Stomach (tissue), 9 donors: ENCODE measurements around the gene AREL1. TPM values are rescaled to one million over a fixed set of nuclear protein-coding genes. Genes with fewer than 3 reads are reported as not detected.

Experiments
- DNase-seq, 2 donors: peaks; one replicate each; pipeline versions ENCODE4 v3.0.0 to v3.0.0-alpha.2; 2013 to 2019
- H3K27ac ChIP-seq, 5 donors: fragments of 200-600 bp in 4 of 5; sonication (generic) in 4 of 5; one replicate each; pipeline ENCODE4 v1.5.1; 2013 to 2019; ENCODE audit warnings: mild to moderate bottlenecking in 1 of 5, moderate library complexity in 1 of 5
- H3K27me3 ChIP-seq, 3 donors: fragments of 200-600 bp; sonication (generic); one replicate each; pipeline ENCODE4 v1.5.1; 2017 to 2019; ENCODE audit warnings: mixed run types in 1 of 3
- H3K36me3 ChIP-seq, 4 donors: fragments of 200-600 bp; sonication (generic); 1 replicate in 3 of 4; 2 replicates in 1 of 4; pipeline ENCODE4 v1.5.1; 2016 to 2019
- H3K4me1 ChIP-seq, 4 donors: fragments of 200-600 bp; sonication (generic); one replicate each; pipeline ENCODE4 v1.5.1; 2016 to 2019
- H3K4me3 ChIP-seq, 4 donors: fragments of 200-600 bp; sonication (generic) in 3 of 4; one replicate each; pipeline ENCODE4 v1.5.1; 2016 to 2019; ENCODE audit warnings: mild to moderate bottlenecking in 1 of 4
- H3K9me3 ChIP-seq, 4 donors: fragments of 200-600 bp; sonication (generic); one replicate each; pipeline ENCODE4 v1.5.1; 2016 to 2019
- EP300 ChIP-seq: sonication (generic); formaldehyde crosslinking; IDR thresholded peaks from one replicate; pipeline ENCODE4 v1.6.1; 2017; ENCODE audit warnings: antibody characterized with exemption
- POLR2AphosphoS5 ChIP-seq, 3 donors: sonication (generic); formaldehyde crosslinking; IDR thresholded peaks; one replicate each; pipeline ENCODE4 v1.6.1; 2016; ENCODE audit warnings: antibody characterized with exemption in 3 of 3
- WGBS, 5 donors: extraction: QIAGEN DNeasy Blood & Tissue Kit in 3 of 5; methylation state at CpG; one replicate each; pipeline versions ENCODE4 v1.1.5 to v1.1.7; 2013 to 2018; 5-methylcytosine and 5-hydroxymethylcytosine counted together
- intact Hi-C: fragments of 100-400 bp; cut with DNase I; formaldehyde crosslinking; loops from one replicate; pipeline ENCODE4 v1.15.1; 2023; ENCODE audit warnings: low total_unique reads
- polyA plus RNA-seq, 3 donors: library from polyadenylated mRNA; stranded (reverse); fragments of 200-250 nt; gene quantifications; one replicate each; pipeline ENCODE4 v1.2.3, GENCODE V29; 2013
- small RNA-seq, 4 donors: library from RNA; depleted of rRNA; stranded (forward); fragments of <200 nt; gene quantifications; one replicate each; pipeline ENCODE3, GENCODE V24; 2016
- total RNA-seq, 5 donors: library from RNA; depleted of rRNA; stranded (reverse); fragments of >200 nt; gene quantifications; one replicate each; pipeline versions ENCODE4 v1.1.0 to v1.2.3, GENCODE V29; 2014 to 2016
- TF ChIP-seq, protein P1 (sequence below), 7 experiments: fragments of 450-650 bp in 4 of 7; fragments of 200-600 bp in 3 of 7; sonication (generic) in 3 of 7; IDR thresholded peaks; one replicate each; pipeline ENCODE4 v1.5.1; 2016 to 2019; ENCODE audit warnings: antibody characterized with exemption in 7 of 7, control low read depth in 2 of 7, mild to moderate bottlenecking in 1 of 7
- donor health status: healthy with polysubstance abuse.
- donor health status: Bipolar disorder and iron deficiency.
- donor health status: healthy.

AREL1 gene
- total and polyA plus RNA-seq, 8 donors: 6.9 to 51.4 (median 12.0) TPM

DNA sequence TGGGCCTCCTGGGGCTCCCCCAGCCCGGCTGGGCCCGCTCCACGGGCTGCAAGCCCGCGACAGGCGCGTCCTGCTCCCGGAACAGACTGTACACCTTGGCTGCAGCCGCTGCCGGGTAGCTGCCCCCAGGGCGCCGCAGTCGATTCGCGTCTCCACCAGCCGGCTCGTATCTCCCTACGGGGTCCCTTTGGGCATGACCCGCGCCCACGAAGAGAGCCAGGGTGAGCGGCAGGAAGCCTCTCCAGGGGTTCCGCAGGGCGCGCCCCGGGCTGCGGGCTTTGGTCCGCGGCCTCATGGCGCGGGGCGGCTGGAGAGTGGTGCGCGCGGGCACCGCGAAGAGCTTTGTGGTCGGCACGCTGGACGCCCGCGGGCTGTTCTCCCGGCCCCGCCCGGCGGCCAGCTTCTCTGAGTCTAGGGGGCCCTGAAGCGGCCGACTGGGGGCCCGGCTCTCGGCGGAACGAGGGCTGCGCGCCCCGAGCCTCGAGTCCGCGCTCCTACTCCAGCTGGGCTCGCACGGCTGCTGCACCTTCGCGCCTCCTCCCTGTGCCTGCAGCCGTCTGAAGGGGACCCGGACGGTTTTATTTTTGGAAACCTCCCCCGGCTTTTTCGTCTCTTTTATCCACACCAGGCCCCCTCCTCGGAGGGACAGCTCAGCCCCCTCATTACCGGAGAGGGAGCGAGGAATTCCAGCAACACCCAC, 101.1 kb downstream of the AREL1 start, which contains the start of gene LTBP2:
Gene LTBP2 (minus strand): TSS at position 588 of the 700 bp plus-strand sequence. CDS start 293 bp downstream, at position 295.
- Histone ChIP-seq H3K36me3 (no peaks in the 10 kb centered on the region), H3K4me1 (peaks cover 19 to 55% (median 39%) of the 10 kb centered on the region in 4 donors), H3K4me3 (peak within 1 kb of the TSS; percentile 53 to 85 (median 67)), H3K27me3 (peaks cover 0 to 29% (median 12%) of the 10 kb centered on the region in 3 donors), H3K27ac (peak within 1 kb of the TSS; percentile 9 to 70 (median 47)), H3K9me3 (no peaks in the 10 kb centered on the region)
- peak in 1 of 2 donors; percentile 63 for DNase-seq
- no peak for TF ChIP-seq POLR2AphosphoS5 (IDR thresholded peaks at IDR 0.05)
- no peak for TF ChIP-seq EP300
- TF ChIP-seq, protein P1, sequence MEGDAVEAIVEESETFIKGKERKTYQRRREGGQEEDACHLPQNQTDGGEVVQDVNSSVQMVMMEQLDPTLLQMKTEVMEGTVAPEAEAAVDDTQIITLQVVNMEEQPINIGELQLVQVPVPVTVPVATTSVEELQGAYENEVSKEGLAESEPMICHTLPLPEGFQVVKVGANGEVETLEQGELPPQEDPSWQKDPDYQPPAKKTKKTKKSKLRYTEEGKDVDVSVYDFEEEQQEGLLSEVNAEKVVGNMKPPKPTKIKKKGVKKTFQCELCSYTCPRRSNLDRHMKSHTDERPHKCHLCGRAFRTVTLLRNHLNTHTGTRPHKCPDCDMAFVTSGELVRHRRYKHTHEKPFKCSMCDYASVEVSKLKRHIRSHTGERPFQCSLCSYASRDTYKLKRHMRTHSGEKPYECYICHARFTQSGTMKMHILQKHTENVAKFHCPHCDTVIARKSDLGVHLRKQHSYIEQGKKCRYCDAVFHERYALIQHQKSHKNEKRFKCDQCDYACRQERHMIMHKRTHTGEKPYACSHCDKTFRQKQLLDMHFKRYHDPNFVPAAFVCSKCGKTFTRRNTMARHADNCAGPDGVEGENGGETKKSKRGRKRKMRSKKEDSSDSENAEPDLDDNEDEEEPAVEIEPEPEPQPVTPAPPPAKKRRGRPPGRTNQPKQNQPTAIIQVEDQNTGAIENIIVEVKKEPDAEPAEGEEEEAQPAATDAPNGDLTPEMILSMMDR (IDR thresholded peaks at IDR 0.05): no peak
- 0 to 2% (median 1%) methylated on average over 27 to 70 of the region's 70 CpGs for WGBS, 5 donors
- intact Hi-C loops: loop anchor here (5.0 kb wide), 1 partner anchor 109 kb away; no protein-coding TSS in a partner anchor

Small RNA genes within 50 kb of the gene (small RNA-seq; reads per million reads assigned to genes)
- gene RF00409: 0 reads per million in 4 donors

Other genes starting within 250 kb of the AREL1 start
- gene NPC2, start 219.8 kb downstream of the AREL1 start, total RNA-seq: 100 to 1,000 TPM in 3 of 5 donors, 10 to 100 TPM in 2; 62.6 to 186 (median 103) TPM
- gene NPC2, start 219.8 kb downstream of the AREL1 start, polyA plus RNA-seq: 100 to 1,000 TPM; 124 to 152 (median 134) TPM
- 10 to 100 TPM in 3 of 5 donors, not detected in 2; 15.2 to 34.3 (median 27.2) TPM for gene ISCA2, start 219.3 kb downstream of the AREL1 start, total RNA-seq
- gene ISCA2, start 219.3 kb downstream of the AREL1 start, polyA plus RNA-seq: 10 to 100 TPM; 22.1 to 31.9 (median 22.8) TPM
- gene LTBP2, start 100.8 kb downstream of the AREL1 start, total RNA-seq: 10 to 100 TPM in 3 of 5 donors, 1 to 10 TPM in 2; 5.8 to 36.2 (median 10.5) TPM
- gene LTBP2, start 100.8 kb downstream of the AREL1 start, polyA plus RNA-seq: 1 to 10 TPM; 2.9 to 5.9 (median 3.4) TPM
- 10 to 100 TPM in 3 of 5 donors, 1 to 10 TPM in 1, under 1 TPM in 1; 0.58 to 41.1 (median 12.7) TPM for gene FCF1, start 64 bp upstream of the AREL1 start, total RNA-seq
- 10 to 100 TPM in 2 of 3 donors, 1 to 10 TPM in 1; 8.3 to 20.2 (median 19.2) TPM for gene FCF1, start 64 bp upstream of the AREL1 start, polyA plus RNA-seq
- 100 to 1,000 TPM in 1 of 5 donors, 10 to 100 TPM in 4; 29.2 to 114 (median 70.4) TPM for gene YLPM1, start 50.2 kb upstream of the AREL1 start, total RNA-seq
- gene YLPM1, start 50.2 kb upstream of the AREL1 start, polyA plus RNA-seq: 10 to 100 TPM; 11.9 to 13.7 (median 12.5) TPM
- not detected for gene PROX2, start 163.1 kb upstream of the AREL1 start, total RNA-seq
- gene PROX2, start 163.1 kb upstream of the AREL1 start, polyA plus RNA-seq: not detected
- gene DLST, start 168.8 kb upstream of the AREL1 start, total RNA-seq: 100 to 1,000 TPM in 2 of 5 donors, 10 to 100 TPM in 3; 25.1 to 125 (median 88.5) TPM
- gene DLST, start 168.8 kb upstream of the AREL1 start, polyA plus RNA-seq: 10 to 100 TPM; 42.0 to 64.8 (median 45.9) TPM
- gene RPS6KL1, start 210.2 kb upstream of the AREL1 start, total RNA-seq: 1 to 10 TPM in 2 of 5 donors, not detected in 3; 1.3 to 2.0 TPM
- 1 to 10 TPM in 2 of 3 donors, under 1 TPM in 1; 0.92 to 2.5 (median 2.0) TPM for gene RPS6KL1, start 210.2 kb upstream of the AREL1 start, polyA plus RNA-seq
- 10 to 100 TPM in 1 of 5 donors, 1 to 10 TPM in 3, not detected in 1; 1.8 to 13.3 (median 8.1) TPM for gene PGF, start 242.5 kb upstream of the AREL1 start, total RNA-seq
- gene PGF, start 242.5 kb upstream of the AREL1 start, polyA plus RNA-seq: 1 to 10 TPM; 3.7 to 7.2 (median 4.8) TPM